ENCODE results near the gene MPV17. TPM values are rescaled to one million over a fixed set of nuclear protein-coding genes. Genes with fewer than 3 reads are reported as not detected.
"Not testable (repeated sequence)": the region's sequence is repeated elsewhere in the genome, so short reads cannot be mapped to it uniquely, and the experiment has no call there.

MPV17 gene
- total RNA-seq, 1 experiment from 2014 or later = 51.5 TPM

GRCh38 chr2:27304488-27305240, 18.2 kb downstream of the MPV17 start:
- DNase-seq (ENCODE audit: low spot score) (no peak), ATAC-seq (no peak)
- Mint-ChIP-seq H3K27me3 (ENCODE audit: low read depth) (peaks cover 51% of the 10 kb centered on the region), H3K4me1 (peaks cover 8% of the 10 kb centered on the region; the same call in 1 of the 2 replicates), H3K36me3 (peaks cover 4% of the 10 kb centered on the region), H3K9me3 (no peaks in the 10 kb centered on the region), H3K4me3 (no peak overlapping the region), H3K27ac (no peak overlapping the region)
- TF ChIP-seq FOXJ3 (CRISPR knock-in tag; IDR thresholded peaks at IDR 0.05; ENCODE audit: borderline replicate concordance) (no peak), NR1H2 (CRISPR knock-in tag; IDR thresholded peaks at IDR 0.05) (no peak), CREB1 (CRISPR knock-in tag; IDR thresholded peaks at IDR 0.05) (no peak), ZNF263 (CRISPR knock-in tag; IDR thresholded peaks at IDR 0.05; ENCODE audit: low read depth) (no peak), CREM (CRISPR knock-in tag; IDR thresholded peaks at IDR 0.05) (no peak), GTF2I (CRISPR knock-in tag; conservative IDR thresholded peaks at IDR 0.05) (no peak), KAT7 (CRISPR knock-in tag; IDR thresholded peaks at IDR 0.05; ENCODE audit: borderline replicate concordance) (no peak), ESRRA (CRISPR knock-in tag; IDR thresholded peaks at IDR 0.05; ENCODE audit: borderline replicate concordance) (no peak), AFF4 (CRISPR knock-in tag; IDR thresholded peaks at IDR 0.05; ENCODE audit: borderline replicate concordance) (no peak), ZNF121 (CRISPR knock-in tag; IDR thresholded peaks at IDR 0.05) (no peak), CTCF (IDR thresholded peaks at IDR 0.05) (no peak), MYBL2 (CRISPR knock-in tag; IDR thresholded peaks at IDR 0.05) (no peak), HMGXB4 (CRISPR knock-in tag; IDR thresholded peaks at IDR 0.05) (no peak), IRF2 (CRISPR knock-in tag; IDR thresholded peaks at IDR 0.05; ENCODE audit: borderline replicate concordance, low read depth) (no peak)
- ChIA-PET POLR2A (interaction anchor here (0.5 kb wide), 1 partner anchor 215 kb away, joined by 3 read pairs; no protein-coding TSS in a partner anchor), CTCF (interaction anchor here (0.7 to 5.8 kb wide), 5 partner anchors 12 to 142 kb away, joined by 3 to 129 read pairs (median 3); partner anchors contain the start of gene TRIM54)

GRCh38 chr2:27303093-27304025, 19.5 kb downstream of the MPV17 start:
- CTCF ChIA-PET = interaction anchor here (0.6 to 5.8 kb wide), 58 partner anchors 9 to 562 kb away, joined by 3 to 129 read pairs (median 4); partner anchors contain the start of genes EIF2B4, GTF3C2, KHK and PPM1G
- peak; percentile 92 for TF ChIP-seq CTCF (IDR thresholded peaks at IDR 0.05)
- TF ChIP-seq ATF1 (CRISPR knock-in tag; IDR thresholded peaks at IDR 0.05) = no peak
- ATAC-seq = peak; percentile 21
- no peaks in the 10 kb centered on the region for H3K9me3 Mint-ChIP-seq
- H3K27ac Mint-ChIP-seq = no peak overlapping the region
- H3K27me3 Mint-ChIP-seq (ENCODE audit: low read depth) = peaks cover 39% of the 10 kb centered on the region
- H3K36me3 Mint-ChIP-seq = no peaks in the 10 kb centered on the region
- POLR2A ChIA-PET = interaction anchor here (0.7 to 1.1 kb wide), 2 partner anchors 11 to 12 kb away, joined by 3 to 4 read pairs; no protein-coding TSS in a partner anchor
- H3K4me3 Mint-ChIP-seq = peak overlapping the region; percentile 50
- DNase-seq (ENCODE audit: low spot score) = no peak
- peaks cover 8% of the 10 kb centered on the region; the same call in 1 of the 2 replicates for H3K4me1 Mint-ChIP-seq

GRCh38 chr2:27300606-27301005, 22.3 kb downstream of the MPV17 start:
- DNase-seq (ENCODE audit: low spot score); H3K36me3 Mint-ChIP-seq; H3K27ac Mint-ChIP-seq; H3K4me3 Mint-ChIP-seq; H3K4me1 Mint-ChIP-seq; POLR2A ChIA-PET; ATAC-seq; H3K9me3 Mint-ChIP-seq: not testable (repeated sequence)
- peaks cover 14% of the 10 kb centered on the region for H3K27me3 Mint-ChIP-seq (ENCODE audit: low read depth)
- CTCF ChIA-PET = interaction anchor here (1.3 to 5.8 kb wide), 7 partner anchors 8 to 58 kb away, joined by 3 to 129 read pairs (median 53); partner anchors contain the start of genes SLC30A3 and TRIM54
